Measurements from ENCODE around the gene NCKAP5L. TPM values are rescaled to one million over a fixed set of nuclear protein-coding genes. Genes with fewer than 3 reads are reported as not detected.

The NCKAP5L gene
- polyA plus RNA-seq, 3 donors: 3.7 to 14.9 (median 6.8) TPM

DNA sequence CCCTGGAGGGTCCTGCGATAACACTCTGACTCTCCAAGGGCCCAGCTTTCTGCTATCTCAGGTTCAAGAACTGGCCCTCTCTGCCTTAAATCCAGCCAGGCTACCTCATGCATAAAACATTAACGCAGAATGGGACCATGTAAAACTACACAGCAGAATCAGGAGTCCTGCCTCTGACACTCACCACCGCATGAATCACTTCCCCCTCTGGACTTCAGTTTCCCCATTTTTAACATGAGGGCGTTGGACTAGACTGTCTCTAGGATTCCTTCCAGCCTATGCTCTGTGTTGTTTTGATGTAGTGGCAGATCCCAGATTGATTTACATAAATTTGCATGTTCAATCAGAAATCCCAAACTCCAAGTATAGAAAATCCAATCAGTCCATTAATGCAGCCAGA lies 3.3 kb downstream of the NCKAP5L start:
- peaks cover 9 to 22% of the 10 kb centered on the region in 2 donors for H3K36me3 Mint-ChIP-seq
- Histone ChIP-seq H3K4me3 (replicated peaks in 1 of 3; ENCODE audit: low read depth in 2 of 3, low read length in 3 of 3) (peak overlapping the region; percentile 9 to 95 (median 34)), H3K27me3 (ENCODE audit: control insufficient read depth in 2 of 2, insufficient read depth in 2 of 2, low read length in 2 of 2) (no peaks in the 10 kb centered on the region), H3K4me1 (ENCODE audit: control insufficient read depth in 1 of 2, insufficient read depth in 2 of 2, low read length in 2 of 2) (peaks cover 76 to 86% of the 10 kb centered on the region in 2 donors), H3K9me3 (replicated peaks in 1 of 2; ENCODE audit: control insufficient read depth in 1 of 2, insufficient read depth in 1 of 2, low read length in 2 of 2) (no peaks in the 10 kb centered on the region), H2AFZ (ENCODE audit: insufficient read depth, low read depth, low read length, poor library complexity, severe bottlenecking) (no peak overlapping the region), H3K9ac (ENCODE audit: insufficient read depth, low read length, poor library complexity, severe bottlenecking) (peak overlapping the region; percentile 88), H3K79me2 (ENCODE audit: insufficient read depth, low read length) (peaks cover 26% of the 10 kb centered on the region), H4K20me1 (ENCODE audit: insufficient read depth, low read length) (peaks cover 39% of the 10 kb centered on the region), H3K27ac (ENCODE audit: low read depth in 1 of 2, low read length in 2 of 2) (peak overlapping the region; percentile 92 to 100), H3K4me2 (replicated peaks; ENCODE audit: extremely low read depth, low read length, poor library complexity, severe bottlenecking) (peak overlapping the region; percentile 98), H3K36me3 (replicated peaks in 1 of 2; ENCODE audit: control insufficient read depth in 1 of 2, insufficient read depth in 2 of 2, low read length in 2 of 2) (peaks cover 2 to 12% of the 10 kb centered on the region in 2 donors)
- peak; percentile 90 to 93 (median 92) for DNase-seq
- 41% methylated on average over 2 of the region's 4 CpGs for WGBS (ENCODE audit: insufficient coverage)
- H3K27ac Mint-ChIP-seq: peak overlapping the region; percentile 97 to 100 (median 100)
- TF ChIP-seq, protein P1, sequence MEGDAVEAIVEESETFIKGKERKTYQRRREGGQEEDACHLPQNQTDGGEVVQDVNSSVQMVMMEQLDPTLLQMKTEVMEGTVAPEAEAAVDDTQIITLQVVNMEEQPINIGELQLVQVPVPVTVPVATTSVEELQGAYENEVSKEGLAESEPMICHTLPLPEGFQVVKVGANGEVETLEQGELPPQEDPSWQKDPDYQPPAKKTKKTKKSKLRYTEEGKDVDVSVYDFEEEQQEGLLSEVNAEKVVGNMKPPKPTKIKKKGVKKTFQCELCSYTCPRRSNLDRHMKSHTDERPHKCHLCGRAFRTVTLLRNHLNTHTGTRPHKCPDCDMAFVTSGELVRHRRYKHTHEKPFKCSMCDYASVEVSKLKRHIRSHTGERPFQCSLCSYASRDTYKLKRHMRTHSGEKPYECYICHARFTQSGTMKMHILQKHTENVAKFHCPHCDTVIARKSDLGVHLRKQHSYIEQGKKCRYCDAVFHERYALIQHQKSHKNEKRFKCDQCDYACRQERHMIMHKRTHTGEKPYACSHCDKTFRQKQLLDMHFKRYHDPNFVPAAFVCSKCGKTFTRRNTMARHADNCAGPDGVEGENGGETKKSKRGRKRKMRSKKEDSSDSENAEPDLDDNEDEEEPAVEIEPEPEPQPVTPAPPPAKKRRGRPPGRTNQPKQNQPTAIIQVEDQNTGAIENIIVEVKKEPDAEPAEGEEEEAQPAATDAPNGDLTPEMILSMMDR (IDR thresholded peaks at IDR 0.05): no peak
- intact Hi-C loops (cut with micrococcal nuclease): no loop called here
- peak overlapping the region; percentile 83 to 93 for H3K4me3 Mint-ChIP-seq
- H3K4me1 Mint-ChIP-seq: peaks cover 77% of the 10 kb centered on the region
- H3K9me3 Mint-ChIP-seq: no peaks in the 10 kb centered on the region
- peaks cover 0 to 2% (median 2%) of the 10 kb centered on the region in 3 donors for H3K27me3 Mint-ChIP-seq (ENCODE audit: low read depth in 3 of 3)

DNA sequence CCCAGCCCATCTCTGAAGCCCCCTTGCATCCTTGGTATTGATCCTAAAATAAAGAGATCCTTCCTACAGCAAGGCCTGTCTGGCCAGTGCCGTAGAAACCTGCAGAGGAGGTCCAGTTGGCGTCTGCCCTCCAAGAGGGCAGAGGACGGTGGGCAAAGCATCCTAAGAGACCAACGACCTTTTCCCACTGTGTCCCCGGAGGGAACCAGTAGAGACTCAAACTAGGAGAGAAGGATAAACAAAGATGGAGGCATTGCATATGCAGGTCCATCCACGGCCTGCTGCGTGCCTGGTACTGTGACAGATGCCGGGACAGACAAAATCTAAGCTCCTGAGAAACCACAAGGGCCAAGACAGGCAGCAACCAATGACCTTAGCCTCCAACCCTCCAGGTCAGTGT lies 3.8 kb downstream of the NCKAP5L start:
- peaks cover 81% of the 10 kb centered on the region for H3K4me1 Mint-ChIP-seq
- WGBS (ENCODE audit: insufficient coverage): 93% methylated on average over 7 of the region's 8 CpGs
- peak overlapping the region; percentile 97 to 100 (median 100) for H3K27ac Mint-ChIP-seq
- H3K4me1 ChIP-seq (ENCODE audit: control insufficient read depth in 1 of 2, insufficient read depth in 2 of 2, low read length in 2 of 2): peaks cover 79 to 88% of the 10 kb centered on the region in 2 donors
- no peak overlapping the region for H2AFZ ChIP-seq (ENCODE audit: insufficient read depth, low read depth, low read length, poor library complexity, severe bottlenecking)
- intact Hi-C loops (cut with micrococcal nuclease): no loop called here
- H3K9ac ChIP-seq (ENCODE audit: insufficient read depth, low read length, poor library complexity, severe bottlenecking): peak overlapping the region; percentile 88
- H3K27ac ChIP-seq (ENCODE audit: low read depth in 1 of 2, low read length in 2 of 2): peak overlapping the region; percentile 92 to 100
- H3K27me3 ChIP-seq (ENCODE audit: control insufficient read depth in 2 of 2, insufficient read depth in 2 of 2, low read length in 2 of 2): no peaks in the 10 kb centered on the region
- H4K20me1 ChIP-seq (ENCODE audit: insufficient read depth, low read length): peaks cover 39% of the 10 kb centered on the region
- peaks cover 26% of the 10 kb centered on the region for H3K79me2 ChIP-seq (ENCODE audit: insufficient read depth, low read length)
- peak overlapping the region; percentile 98 for H3K4me2 ChIP-seq (replicated peaks; ENCODE audit: extremely low read depth, low read length, poor library complexity, severe bottlenecking)
- H3K9me3 Mint-ChIP-seq: no peaks in the 10 kb centered on the region
- H3K36me3 Mint-ChIP-seq: peaks cover 9 to 27% of the 10 kb centered on the region in 2 donors
- H3K27me3 Mint-ChIP-seq (ENCODE audit: low read depth in 3 of 3): peaks cover 0 to 2% (median 2%) of the 10 kb centered on the region in 3 donors
- peak overlapping the region; percentile 39 to 93 for H3K4me3 Mint-ChIP-seq
- TF ChIP-seq, protein P1 (IDR thresholded peaks at IDR 0.05): no peak
- H3K4me3 ChIP-seq (replicated peaks in 1 of 3; ENCODE audit: low read depth in 2 of 3, low read length in 3 of 3): peak overlapping the region in 1 of 3 experiments; percentile 95
- H3K36me3 ChIP-seq (replicated peaks in 1 of 2; ENCODE audit: control insufficient read depth in 1 of 2, insufficient read depth in 2 of 2, low read length in 2 of 2): peaks cover 2 to 12% of the 10 kb centered on the region in 2 donors
- DNase-seq: no peak
- H3K9me3 ChIP-seq (replicated peaks in 1 of 2; ENCODE audit: control insufficient read depth in 1 of 2, insufficient read depth in 1 of 2, low read length in 2 of 2): no peaks in the 10 kb centered on the region

Data from CD14-positive monocyte (primary cell).